Hepatic stellate cell (primary cell): Measurements from ENCODE around the gene IDH2.
"Not testable (repeated sequence)": the region's sequence is repeated elsewhere in the genome, so short reads cannot be mapped to it uniquely, and the experiment has no call there.

Experiments
- DNase-seq: peaks from one replicate; pipeline ENCODE4 v3.0.0; 2011; ENCODE audit warnings: low spot score

IDH2 gene

GRCh38 chr15:90084876-90085423 is 17.3 kb downstream of the IDH2 start:
- DNase-seq: no peak

GRCh38 chr15:90083954-90084607 is 18.2 kb downstream of the IDH2 start:
- DNase-seq: no peak

GRCh38 chr15:90083419-90083818 is 18.8 kb downstream of the IDH2 start:
- no peak for DNase-seq

- DNase-seq: no peak
These were observed 20.0 kb downstream of the IDH2 start for GRCh38 chr15:90082140-90082715.

GRCh38 chr15:90080818-90081393 is 21.4 kb downstream of the IDH2 start:
- DNase-seq: no peak

GRCh38 chr15:90080458-90080755 is 21.9 kb downstream of the IDH2 start:
- DNase-seq: no peak

GRCh38 chr15:90079619-90080457 is 22.4 kb downstream of the IDH2 start:
- DNase-seq: no peak

- no peak for DNase-seq
These were observed 23.3 kb downstream of the IDH2 start for GRCh38 chr15:90078965-90079364.

- no peak for DNase-seq
These were observed 25.6 kb downstream of the IDH2 start for GRCh38 chr15:90076716-90077115.

- DNase-seq: no peak
These were observed 26.6 kb downstream of the IDH2 start for GRCh38 chr15:90075420-90076289.

GRCh38 chr15:90074916-90075315 is 27.4 kb downstream of the IDH2 start:
- no peak for DNase-seq

- no peak for DNase-seq
These were observed 28.2 kb downstream of the IDH2 start for GRCh38 chr15:90074023-90074422.

- no peak for DNase-seq
These were observed 29.2 kb downstream of the IDH2 start for GRCh38 chr15:90072978-90073640.

- peak; percentile 89 for DNase-seq
These were observed 31.0 kb downstream of the IDH2 start for GRCh38 chr15:90071220-90071807.

- not testable (repeated sequence) for DNase-seq
These were observed 31.6 kb downstream of the IDH2 start for GRCh38 chr15:90070623-90071022.

- DNase-seq: no peak
These were observed 34.2 kb downstream of the IDH2 start for GRCh38 chr15:90067953-90068606.

- no peak for DNase-seq
These were observed 34.9 kb downstream of the IDH2 start for GRCh38 chr15:90067181-90067952.

- DNase-seq: no peak
These were observed 36.6 kb downstream of the IDH2 start for GRCh38 chr15:90065682-90066049.

GRCh38 chr15:90064911-90065681 is 37.2 kb downstream of the IDH2 start:
- peak; percentile 60 for DNase-seq
